ENCODE measurements around the gene UTP4. TPM values are rescaled to one million over a fixed set of nuclear protein-coding genes. Genes with fewer than 3 reads are reported as not detected.

Gene UTP4
- total and polyA plus RNA-seq, 2 donors (not counting 3 experiments of a cell fraction or from before 2014, with no cell fraction given), result 56.1 to 59.5 TPM

GRCh38 chr16:69199382-69199781 is 66.9 kb downstream of the UTP4 start:
- intact Hi-C loops (cut with micrococcal nuclease), result no loop called here
- no peak overlapping the region for H3K9ac ChIP-seq (replicated peaks; ENCODE audit: extremely low read depth, insufficient read depth, low read length)
- H3K36me3 ChIP-seq (ENCODE audit: control insufficient read depth in 2 of 2, extremely low read depth in 1 of 2, insufficient read depth in 2 of 2, low read length in 2 of 2), result no peaks in the 10 kb centered on the region
- BruUV-seq (replicated peaks), result no TSS peak
- peaks cover 93% of the 10 kb centered on the region for H3K79me2 ChIP-seq (ENCODE audit: control insufficient read depth, insufficient read depth, low read length)
- FAIRE-seq (no peak), DNase-seq (ENCODE audit: low read depth, low spot score) (no peak)
- no peaks in the 10 kb centered on the region for H3K9me1 ChIP-seq (replicated peaks; ENCODE audit: control insufficient read depth, extremely low read depth, insufficient read depth, low read length)
- no peak overlapping the region for H2AFZ ChIP-seq (ENCODE audit: low read depth, low read length)
- CTCF ChIA-PET, result interaction anchor here (1.2 to 1.9 kb wide), 2 partner anchors 12 to 33 kb away, joined by 3 to 9 read pairs; no protein-coding TSS in a partner anchor
- TF ChIP-seq GATA2 (IDR thresholded peaks at IDR 0.05; ENCODE audit: insufficient read depth, insufficient read length, low read depth, low read length) (no peak), POLR2AphosphoS5 (IDR thresholded peaks at IDR 0.05; ENCODE audit: insufficient read depth, low read depth, low read length) (no peak), FOS (IDR thresholded peaks at IDR 0.05; ENCODE audit: borderline replicate concordance, insufficient read depth, low read length) (no peak), POLR2A (IDR thresholded peaks at IDR 0.05; ENCODE audit: low read depth, low read length) (no peak), JUN (IDR thresholded peaks at IDR 0.05; ENCODE audit: borderline replicate concordance, insufficient read depth, insufficient read length, low read depth) (no peak), MYC (IDR thresholded peaks at IDR 0.05; ENCODE audit: low read depth, low read length) (no peak)
- TF ChIP-seq, protein P1, sequence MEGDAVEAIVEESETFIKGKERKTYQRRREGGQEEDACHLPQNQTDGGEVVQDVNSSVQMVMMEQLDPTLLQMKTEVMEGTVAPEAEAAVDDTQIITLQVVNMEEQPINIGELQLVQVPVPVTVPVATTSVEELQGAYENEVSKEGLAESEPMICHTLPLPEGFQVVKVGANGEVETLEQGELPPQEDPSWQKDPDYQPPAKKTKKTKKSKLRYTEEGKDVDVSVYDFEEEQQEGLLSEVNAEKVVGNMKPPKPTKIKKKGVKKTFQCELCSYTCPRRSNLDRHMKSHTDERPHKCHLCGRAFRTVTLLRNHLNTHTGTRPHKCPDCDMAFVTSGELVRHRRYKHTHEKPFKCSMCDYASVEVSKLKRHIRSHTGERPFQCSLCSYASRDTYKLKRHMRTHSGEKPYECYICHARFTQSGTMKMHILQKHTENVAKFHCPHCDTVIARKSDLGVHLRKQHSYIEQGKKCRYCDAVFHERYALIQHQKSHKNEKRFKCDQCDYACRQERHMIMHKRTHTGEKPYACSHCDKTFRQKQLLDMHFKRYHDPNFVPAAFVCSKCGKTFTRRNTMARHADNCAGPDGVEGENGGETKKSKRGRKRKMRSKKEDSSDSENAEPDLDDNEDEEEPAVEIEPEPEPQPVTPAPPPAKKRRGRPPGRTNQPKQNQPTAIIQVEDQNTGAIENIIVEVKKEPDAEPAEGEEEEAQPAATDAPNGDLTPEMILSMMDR (IDR thresholded peaks at IDR 0.05; ENCODE audit: extremely low read depth in 1 of 2, insufficient read depth in 1 of 2, low read depth in 1 of 2, low read length in 2 of 2), result no peak
- dilution Hi-C loops (cut with MboI; ENCODE audit: extremely low pct_ligation_motif_present, low sequenced_read_pairs), result no loop called here
- no peaks in the 10 kb centered on the region for H3K27me3 ChIP-seq (ENCODE audit: control insufficient read depth in 2 of 2, insufficient read depth in 2 of 2, low read length in 2 of 2)
- no peak overlapping the region for H3K27ac ChIP-seq (ENCODE audit: insufficient read depth, low read depth, low read length)
- H3K9me3 ChIP-seq (replicated peaks; ENCODE audit: control insufficient read depth, insufficient read depth, low read length), result no peaks in the 10 kb centered on the region
- no peak overlapping the region for H3K4me2 ChIP-seq (ENCODE audit: insufficient read depth, low read length)
- peaks cover 3% of the 10 kb centered on the region for H4K20me1 ChIP-seq (replicated peaks; ENCODE audit: control insufficient read depth, extremely low read depth, insufficient read depth, low read length)
- peaks cover 4% of the 10 kb centered on the region for H3K4me1 ChIP-seq (ENCODE audit: control insufficient read depth, extremely low read depth, insufficient read depth, low read length)
- no peak overlapping the region for H3K4me3 ChIP-seq (replicated peaks in 1 of 3; ENCODE audit: insufficient read depth in 1 of 3, low read depth in 1 of 3, low read length in 3 of 3)
- POLR2A ChIA-PET, result no interaction called here

All from endothelial cell of umbilical vein (primary cell).